Stimulated activated CD8-positive, alpha-beta memory T cell treated with anti-CD3 and anti-CD28 coated beads, Interleukin-2, amount 100 ng/mL, for 48 hours (primary cell): ENCODE measurements around the gene TUBA4B.
"Not testable (repeated sequence)": the region's sequence is repeated elsewhere in the genome, so short reads cannot be mapped to it uniquely, and the experiment has no call there.

Experiments
- DNase-seq, 2 donors: peaks; one replicate each; pipeline ENCODE4 v3.0.0-alpha.2; 2020; ENCODE audit warnings: low read depth in 2 of 2

TUBA4B gene

DNA sequence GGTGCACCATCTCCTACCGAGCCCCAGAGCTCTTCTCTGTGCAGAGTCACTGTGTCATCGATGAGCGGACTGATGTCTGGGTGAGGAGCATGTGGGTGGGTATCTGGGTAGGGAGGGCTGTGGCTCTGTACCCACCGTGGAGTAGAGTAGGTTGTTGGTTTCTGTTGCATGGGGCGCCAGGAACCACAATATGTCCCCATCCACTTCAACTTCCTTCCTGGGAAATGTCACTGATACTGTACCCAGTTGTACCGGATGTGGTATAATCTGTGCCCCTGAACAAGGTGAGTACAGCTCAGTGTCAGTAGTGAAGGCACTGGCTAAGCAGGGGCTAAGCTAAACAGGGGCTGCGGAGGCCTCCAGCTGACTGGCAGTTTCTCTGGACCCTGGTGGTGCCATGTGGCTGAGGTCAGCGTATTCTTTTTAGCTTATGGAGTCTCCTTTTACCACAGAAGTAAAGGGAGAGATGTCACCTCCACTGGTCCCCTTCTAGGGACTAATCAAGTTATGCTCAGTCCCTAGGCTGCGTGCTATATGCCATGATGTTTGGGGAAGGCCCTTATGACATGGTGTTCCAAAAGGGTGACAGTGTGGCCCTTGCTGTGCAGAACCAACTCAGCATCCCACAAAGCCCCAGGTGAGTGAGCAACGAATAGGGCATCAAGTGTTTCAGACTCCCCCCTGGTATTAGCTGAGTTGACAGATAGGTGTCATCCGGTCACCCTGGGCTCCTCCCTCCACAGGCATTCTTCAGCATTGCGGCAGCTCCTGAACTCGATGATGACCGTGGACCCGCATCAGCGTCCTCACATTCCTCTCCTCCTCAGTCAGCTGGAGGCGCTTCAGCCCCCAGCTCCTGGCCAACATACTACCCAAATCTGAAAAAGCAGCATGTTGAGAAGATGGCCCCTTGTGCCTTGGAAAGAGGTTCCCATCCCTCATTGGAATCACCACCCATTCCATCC lies 5.1 kb upstream of the TUBA4B start:
- no peak for DNase-seq

DNA sequence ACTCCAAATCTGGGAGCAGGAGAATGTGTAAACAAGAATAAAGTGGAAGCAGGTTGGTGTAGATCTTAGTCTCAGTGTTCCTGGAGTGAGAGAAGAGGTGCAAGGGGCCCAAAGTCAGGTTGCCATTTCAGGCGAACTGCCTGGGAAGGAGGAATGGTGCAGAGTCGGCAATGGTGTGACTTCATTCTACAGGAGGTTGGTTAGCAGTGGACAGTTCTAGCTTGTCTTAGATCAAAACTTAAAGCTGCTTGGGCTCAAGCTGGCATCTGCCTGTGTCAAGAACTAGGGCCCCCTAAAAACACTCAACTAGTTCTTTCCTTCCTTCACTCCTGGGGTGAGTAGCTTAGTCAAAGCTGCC lies 4.2 kb upstream of the TUBA4B start:
- no peak for DNase-seq

DNA sequence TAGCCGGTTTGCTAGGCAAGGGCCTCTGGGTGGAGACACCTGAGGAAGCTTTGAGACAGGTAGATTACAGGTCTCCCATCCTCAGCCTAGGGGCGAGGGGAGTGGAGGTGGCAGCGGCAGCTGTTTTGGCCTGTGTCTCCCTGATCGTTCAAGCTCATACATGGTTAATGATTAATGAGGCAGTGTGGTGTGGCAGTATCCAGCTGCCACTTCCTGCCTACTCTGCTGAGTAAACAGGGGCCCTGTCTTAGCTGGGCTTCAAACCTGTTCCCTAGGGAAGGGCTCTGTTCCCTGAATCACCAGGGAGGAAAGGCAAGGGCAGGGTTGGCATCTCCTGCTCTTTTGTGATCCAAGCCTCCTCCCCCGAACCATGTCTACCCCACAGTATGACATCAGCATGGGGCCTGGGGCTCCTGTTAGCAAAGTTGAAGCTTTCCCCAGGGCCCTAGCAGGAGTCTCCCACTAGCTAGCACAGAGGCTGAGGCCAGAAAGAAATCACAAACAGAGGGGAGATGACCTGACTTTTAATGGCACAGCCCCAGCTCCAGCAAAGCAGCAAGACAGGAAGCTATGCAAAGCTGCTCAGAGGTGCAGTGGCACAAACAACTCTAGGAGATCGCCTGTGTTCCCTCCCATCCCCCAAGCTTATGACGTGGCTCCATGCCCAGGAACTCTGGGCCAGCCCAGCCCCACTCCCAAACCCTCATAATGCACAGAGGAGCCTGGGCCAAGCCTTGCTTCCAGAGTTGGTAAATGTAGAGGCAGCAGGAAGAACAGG lies 3.7 kb upstream of the TUBA4B start:
- DNase-seq = no peak

DNA sequence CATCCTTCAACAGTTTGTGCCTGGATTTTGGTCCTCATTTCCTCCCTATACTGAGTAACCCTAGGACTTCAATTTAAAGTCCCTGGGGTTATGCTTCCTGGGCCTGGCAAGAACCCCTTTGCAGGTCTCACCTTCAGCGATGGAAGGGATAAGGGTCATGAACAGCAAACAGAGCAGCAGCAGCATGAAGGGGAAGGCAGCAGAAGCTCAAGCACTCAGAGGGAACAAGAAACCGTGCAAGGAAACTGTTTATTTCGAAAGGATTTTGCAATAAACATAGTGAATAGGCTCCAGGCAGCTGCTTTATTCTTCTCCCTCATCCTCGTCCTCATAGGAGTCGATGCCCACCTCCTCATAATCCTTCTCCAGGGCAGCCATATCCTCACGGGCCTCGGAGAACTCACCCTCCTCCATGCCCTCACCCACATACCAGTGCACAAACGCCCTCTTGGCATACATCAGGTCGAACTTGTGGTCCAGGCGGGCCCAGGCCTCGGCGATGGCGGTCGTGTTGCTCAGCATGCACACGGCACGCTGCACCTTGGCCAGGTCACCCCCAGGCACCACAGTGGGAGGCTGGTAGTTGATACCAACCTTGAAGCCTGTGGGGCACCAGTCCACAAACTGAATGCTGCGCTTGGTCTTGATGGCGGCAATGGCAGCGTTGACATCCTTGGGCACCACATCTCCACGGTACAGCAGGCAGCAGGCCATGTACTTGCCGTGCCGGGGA lies 2.8 kb upstream of the TUBA4B start:
- no peak for DNase-seq

DNA sequence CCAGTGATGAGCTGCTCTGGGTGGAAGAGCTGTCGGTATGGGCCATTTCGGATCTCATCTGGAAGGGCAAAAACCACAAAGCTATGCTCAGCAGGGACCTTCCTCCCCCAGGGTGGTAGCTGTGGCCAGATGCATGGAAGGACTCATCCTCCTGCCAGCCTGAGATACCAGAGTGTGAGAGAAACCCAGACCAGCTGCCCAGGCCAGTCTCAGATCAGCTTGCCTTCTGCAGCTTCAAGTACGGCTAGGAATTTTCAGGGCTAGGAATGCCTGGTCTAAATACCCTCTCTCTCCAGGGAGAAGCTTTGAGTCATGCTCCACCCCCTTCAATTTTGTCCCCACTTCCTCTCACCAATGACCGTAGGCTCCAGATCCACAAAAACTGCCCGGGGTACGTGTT lies 1.4 kb upstream of the TUBA4B start:
- DNase-seq = no peak

DNA sequence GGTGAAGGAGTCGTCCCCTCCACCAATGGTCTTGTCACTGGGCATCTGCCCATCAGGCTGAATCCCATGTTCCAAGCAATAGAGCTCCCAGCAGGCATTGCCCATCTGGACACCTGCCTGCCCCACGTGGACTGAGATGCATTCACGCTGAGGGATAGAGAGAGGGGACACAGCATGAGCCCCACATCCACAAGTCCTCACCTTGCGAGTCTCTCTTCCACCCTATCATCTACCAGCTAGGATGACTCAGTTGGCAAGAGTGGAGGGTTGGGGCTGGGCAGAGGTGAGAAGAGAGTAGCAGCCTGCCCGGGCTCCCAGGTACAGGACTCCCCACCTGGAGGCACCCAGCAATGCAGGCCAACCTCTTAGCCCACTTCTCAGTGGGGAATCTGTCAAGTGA lies 959 bp upstream of the TUBA4B start:
- DNase-seq = no peak

DNA sequence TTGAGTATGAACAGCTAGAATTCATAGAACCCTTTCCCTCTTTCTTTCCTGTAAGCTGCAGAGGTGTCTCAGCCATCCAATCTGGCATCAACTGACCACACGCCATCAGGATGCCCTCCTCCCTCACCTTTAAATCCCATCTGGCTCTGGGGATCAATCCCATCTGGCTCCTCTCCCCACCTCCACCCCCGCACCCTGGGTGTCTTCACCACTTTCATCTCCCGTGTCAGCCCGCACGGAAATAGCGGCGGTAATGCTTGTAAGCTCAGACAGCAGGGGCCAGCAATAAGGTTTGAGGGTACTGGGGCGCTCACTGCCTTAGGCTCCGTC lies 508 bp upstream of the TUBA4B start:
- DNase-seq = no peak

DNA sequence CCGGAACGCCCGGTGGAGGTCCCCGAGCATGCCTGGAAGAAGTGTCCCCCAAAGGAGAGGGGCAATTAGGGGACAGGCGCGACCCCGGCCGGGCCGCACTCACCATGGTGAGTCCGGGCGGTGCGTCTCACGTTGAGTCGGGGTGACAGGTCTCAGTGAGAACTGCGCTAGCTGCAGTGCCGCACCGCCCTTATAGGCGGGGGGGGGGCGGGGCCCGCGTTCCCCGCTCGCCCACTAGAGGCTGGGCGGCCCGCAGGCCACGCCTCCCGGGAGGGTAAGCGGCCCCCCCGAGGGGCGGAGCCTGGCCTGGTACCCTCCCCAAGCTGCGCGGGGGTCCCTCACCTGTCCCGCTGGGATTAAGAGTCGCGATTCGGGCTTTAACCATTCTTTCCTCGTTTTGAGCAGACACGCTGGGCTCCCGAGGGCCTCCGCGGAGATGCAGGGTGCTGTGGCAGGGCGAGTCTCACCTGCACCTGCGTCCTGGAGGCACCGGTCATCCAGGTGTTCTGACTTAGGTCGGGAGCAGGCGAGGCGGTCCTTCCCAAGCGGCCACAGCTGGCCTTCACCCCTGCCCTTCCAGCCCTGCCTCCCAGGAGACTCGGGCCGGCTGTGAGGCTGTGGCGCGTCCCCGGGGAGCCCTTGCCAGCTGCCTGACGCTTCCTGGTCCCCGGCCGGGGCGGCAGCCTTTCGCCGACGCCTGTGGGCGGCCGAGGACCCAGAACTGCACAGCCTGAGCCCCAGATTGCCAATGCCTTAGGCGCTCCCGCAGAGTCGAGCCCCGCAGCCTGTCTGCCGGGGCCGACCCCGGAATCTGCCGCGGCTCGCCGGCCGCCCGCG lies 928 bp downstream of the TUBA4B start, which contains the start of gene TUBA4A:
Gene TUBA4A (minus strand): TSS at position 166 of the 837 bp plus-strand sequence. CDS start 60 bp downstream, at position 106.
- DNase-seq = peak; percentile 85 to 86

DNA sequence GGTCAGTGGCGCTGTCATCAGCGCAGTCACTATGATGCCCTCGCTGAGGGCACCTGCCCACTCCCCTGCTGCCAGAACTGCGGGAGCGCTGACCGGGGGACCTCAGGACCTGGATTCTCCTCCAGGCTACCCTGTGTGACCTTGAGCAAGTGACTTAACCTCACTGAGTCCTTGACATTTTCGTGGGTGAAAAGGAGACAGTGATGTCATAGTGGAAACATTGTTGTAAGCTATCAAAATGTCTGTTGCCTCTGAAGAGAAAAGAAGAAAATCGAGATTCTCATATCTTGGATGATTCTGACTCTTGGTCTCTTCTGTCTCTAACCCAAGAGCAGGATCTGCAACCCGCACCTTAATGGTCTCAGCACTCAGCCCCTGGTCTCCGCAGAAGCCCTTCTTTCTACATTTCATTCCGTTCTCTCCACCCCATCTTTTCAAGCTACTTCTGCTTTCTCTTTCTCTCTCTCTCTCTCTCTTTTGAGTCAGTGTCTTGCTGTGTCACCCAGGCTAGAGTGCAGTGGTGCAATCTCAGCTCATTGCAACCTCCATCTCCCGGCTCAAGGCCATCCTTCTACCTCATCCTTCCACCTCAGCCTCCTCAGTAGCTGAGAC lies 1.7 kb downstream of the TUBA4B start:
- no peak for DNase-seq

DNA sequence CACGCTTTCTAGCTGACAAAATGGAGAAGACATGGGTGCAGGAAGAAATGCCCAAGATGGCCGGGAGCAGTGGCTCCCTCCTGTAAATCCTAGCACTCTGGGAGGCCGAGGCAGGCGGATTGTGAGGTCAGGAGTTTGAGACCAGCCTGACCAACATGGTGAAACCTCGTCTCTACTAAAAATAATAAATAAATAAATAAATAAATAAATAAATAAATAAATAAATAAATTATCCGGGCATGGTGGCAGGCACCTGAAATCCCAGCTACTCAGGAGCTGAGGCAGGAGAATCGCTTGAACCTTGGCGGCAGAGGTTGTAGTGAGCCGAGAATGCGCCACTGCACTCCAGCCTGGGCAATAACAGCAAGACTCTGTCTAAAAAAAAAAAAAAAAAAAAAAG lies 5.9 kb downstream of the TUBA4B start:
- not testable (repeated sequence) for DNase-seq

DNA sequence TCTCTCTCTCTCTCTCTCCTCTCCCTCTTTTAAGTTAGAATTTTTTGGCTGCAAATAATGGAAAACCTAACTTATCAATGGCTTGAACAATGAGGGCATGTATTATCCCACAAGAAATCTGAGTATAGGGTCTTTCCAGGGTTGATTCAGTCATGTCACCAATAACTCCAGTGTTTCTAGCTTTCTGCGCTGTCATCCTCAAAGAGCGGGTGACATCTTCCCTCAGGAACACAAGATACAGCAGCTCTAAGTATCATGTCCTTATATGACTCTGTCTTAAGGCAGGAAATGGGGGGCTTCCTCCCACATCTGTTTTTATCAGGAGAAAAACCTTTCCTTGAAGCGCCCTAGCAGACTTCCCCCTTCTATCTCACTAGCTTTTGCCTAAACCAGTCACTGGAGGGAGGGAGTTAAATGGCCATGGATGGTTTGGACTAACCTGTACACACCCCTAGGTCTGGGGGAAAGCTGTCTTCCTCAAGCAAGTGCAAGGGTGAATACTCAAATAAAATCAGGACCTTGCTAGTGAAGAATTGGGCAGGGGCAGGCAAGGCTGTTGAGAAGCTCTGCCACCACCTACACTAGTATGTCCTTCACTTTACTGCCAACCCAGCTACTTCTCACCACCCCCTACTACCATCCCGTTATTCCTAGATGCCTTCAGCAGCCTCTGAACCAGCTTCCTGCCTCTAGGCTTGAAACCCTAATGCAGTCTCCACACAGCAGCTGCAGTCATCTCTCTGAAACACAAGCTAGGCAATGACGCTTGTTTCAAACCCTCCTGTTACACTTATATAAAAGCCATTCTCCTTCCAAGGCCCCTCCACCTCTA lies 8.2 kb downstream of the TUBA4B start:
- DNase-seq = no peak

DNA sequence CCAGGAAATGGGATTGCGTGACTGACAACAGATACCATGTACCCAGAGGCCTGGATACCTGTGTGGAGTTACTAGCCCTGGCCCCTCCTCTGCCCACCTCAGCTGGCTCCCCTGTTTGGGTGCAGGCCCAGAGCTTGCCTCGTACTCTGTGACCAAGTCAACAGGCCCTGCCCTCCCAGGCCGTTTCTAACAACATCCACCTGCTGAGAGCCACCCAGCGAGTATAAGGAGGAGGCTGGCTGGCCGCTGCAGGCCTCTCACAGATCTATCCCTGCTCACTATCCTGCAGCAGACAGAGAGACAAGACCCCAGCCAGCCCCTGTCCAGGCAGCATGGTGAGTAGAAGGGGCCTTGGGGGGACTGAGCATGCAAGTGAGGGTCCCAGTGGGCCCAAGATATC lies 13.2 kb downstream of the TUBA4B start:
- no peak for DNase-seq

DNA sequence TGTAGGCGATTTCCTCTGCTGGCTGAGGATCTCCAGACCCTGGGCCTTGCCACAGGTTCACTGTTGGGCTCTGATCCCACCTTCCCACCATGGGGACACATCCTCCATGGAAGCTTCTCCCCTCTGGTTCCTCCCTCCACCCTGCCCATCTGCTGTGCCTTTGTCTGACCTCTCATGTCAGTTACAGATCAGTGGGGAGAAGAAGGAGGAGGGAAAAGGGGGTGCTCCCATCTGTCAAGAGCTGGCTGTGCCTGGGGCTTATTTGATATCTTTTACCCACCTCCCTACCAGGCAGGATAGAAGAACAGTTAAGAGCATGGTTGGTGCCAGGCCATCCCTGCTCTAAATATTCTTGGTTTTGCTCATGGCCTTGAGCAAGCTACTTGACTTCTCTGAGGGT lies 13.8 kb downstream of the TUBA4B start:
- DNase-seq = no peak

DNA sequence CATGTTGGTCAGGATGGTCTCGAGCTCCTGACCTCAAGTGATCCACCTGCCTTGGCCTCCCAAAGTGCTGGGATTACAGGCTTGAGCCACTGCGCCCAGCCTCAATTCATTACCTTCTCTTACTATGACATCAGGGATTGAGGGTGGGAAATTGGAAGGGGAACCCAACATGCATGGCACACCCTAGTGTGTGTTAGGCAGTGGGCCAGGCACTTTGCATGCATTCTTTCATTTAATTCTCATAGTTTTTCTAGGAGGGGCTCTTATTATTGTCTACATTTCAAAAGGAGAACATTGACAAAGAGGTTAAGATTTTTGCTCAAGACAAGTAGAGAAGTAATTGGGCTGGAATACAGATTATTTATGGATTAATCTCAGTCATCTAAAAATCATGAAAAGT lies 15.3 kb downstream of the TUBA4B start:
- DNase-seq = no peak

DNA sequence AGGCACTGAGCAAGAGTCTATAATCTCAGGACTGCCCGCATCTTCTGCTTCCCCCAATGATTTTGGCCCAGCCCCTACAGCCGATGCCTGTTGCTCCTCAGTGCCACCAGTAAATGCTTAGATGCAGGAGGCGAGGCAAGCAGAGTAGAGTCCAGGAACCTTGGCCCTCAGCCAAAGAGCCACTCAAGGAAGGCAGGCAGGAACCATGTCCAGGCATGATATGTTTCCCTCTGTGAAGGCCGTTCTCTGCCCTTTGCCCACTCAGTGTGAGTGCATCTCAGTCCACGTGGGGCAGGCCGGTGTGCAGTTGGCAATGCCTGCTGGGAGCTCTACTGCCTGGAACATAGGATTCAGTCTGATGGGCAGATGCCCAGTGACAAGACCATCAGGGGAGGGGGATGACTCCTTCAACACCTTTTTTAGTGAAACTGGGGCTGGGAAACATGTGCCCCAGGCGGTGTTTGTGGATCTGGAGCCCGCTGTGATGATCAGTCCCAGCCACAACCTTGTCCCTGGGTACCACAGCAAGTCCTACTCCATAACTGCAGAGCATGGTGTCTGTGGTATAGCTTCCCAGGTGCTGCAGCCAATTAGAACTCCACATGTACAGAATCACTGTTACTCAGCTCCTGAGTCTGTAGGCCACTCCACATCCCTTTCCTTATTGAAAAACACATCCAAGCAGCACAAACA lies 16.5 kb downstream of the TUBA4B start:
- no peak for DNase-seq

DNA sequence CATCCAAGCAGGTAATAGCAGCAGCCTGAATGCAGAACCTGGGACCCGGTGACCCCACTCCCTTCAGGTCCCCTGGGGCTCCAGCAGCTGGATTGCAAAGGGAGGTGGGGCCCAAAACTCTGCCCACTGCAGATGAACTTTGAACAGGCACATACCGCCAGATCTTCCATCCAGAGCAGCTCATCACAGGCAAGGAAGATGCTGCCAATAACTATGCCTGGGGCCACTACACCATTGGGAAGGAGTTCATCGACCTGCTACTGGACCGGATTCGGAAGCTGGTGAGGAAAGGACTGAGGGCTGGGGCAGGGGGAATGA lies 17.0 kb downstream of the TUBA4B start:
- no peak for DNase-seq

DNA sequence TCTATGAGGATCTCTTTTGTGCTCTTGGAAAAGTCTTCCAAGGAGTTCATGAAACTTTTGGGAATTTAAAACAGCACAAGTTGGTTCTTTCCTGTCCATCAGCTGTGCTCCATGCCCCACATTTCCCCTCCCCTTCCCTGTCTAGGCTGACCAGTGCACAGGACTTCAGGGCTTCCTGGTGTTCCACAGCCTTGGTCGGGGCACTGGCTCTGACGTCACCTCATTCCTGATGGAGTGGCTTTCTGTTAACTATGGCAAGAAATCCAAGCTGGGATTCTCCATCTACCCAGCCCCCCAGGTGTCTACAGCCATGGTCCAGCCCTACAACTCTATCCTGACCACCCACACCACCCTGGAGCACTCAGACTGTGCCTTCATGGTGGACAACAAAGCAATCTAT lies 18.0 kb downstream of the TUBA4B start:
- DNase-seq = no peak

DNA sequence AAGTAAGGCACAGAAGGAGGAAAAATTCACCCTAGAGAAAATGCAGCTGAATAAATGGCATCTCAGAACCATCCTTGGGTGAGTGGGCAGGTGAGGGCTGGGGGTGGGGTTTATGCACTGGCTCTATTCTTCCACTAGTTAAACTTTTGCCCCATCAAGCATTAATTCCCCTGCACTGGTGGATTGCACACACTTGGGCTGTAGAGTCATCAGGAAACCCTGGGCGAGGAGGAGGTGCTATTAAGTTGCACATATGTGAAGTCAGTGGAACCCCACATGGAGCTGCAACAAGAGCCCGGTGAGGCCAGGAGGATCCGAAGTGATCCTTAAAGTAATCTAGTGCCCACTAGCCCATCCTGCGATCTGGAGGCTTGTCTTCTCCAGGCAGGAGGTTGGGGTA lies 19.3 kb downstream of the TUBA4B start:
- no peak for DNase-seq

DNA sequence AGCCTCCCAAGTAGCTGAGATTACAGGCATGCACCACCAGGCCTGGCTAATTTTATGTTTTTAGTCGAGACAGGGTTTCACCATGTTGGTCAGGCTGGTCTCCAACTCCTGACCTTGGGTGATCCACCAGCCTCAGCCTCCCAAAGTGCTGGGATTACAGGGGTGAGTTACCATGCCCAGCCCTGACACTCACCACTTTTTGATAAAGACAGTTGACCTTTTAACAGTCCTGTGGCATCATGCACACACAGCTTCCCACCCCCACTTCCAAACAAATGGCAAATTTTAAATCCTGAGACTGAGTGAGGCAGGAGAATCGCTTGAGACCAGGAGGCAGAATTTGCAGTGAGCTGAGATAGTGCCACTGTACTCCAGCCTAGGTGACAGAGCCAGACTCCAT lies 20.0 kb downstream of the TUBA4B start:
- no peak for DNase-seq

DNA sequence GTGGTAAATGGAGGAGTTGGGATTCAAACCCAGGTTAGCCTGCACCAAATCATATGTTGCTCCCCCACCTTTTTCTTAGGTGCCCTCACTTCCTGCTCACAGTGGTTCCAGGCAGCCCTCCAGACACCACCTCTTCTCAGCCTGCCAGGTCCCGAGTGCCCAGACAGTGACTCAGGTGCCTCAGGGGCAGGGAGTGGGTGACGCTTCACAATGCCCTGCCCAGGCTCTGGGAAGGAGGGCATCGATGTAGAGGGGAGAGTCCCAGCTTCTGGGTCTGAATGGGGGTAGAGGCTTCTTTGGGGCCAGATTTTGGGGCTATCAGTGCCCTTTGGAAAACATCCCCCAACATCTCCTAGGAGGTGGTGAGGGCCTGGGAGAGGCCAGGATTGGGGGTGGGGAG lies 20.9 kb downstream of the TUBA4B start:
- no peak for DNase-seq
